Anterior cingulate cortex (tissue), 58 donors: Measurements from ENCODE around the gene TENM4.
"Not testable (repeated sequence)": the region's sequence is repeated elsewhere in the genome, so short reads cannot be mapped to it uniquely, and the experiment has no call there.

ENCODE experiments used
- DNase-seq, 58 donors: peaks; one replicate each; lab custom pipeline; 2025; lab: John Stamatoyannopoulos, UW

TENM4 gene

GRCh38 chr11:78841456-78842060, 599.3 kb downstream of the TENM4 start:
- DNase-seq: no peak

- DNase-seq: no peak
These were observed 600.2 kb downstream of the TENM4 start for GRCh38 chr11:78840623-78841022.

DNA sequence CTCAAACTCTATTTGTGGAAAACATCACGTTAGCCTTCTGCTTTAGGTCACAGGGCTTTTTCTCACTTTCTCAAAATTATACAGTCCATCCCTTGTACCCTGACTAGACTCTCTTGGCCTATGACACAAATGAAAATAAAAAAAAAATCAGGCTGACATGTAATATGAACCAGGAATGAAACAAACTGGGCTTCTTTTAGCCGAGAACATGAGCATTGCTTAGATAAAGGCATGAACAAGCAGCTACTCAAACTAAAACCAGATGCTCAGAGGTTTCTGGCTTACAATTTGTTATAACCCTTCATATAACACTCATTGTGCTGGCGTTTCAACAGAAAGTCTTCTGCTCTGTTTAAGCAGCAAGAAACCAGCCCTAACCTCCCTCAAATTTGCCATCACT, 600.6 kb downstream of the TENM4 start:
- DNase-seq: no peak

- no peak for DNase-seq
These were observed 602.4 kb downstream of the TENM4 start for GRCh38 chr11:78838417-78838816.

- no peak for DNase-seq
These were observed 605.2 kb downstream of the TENM4 start for GRCh38 chr11:78835646-78836045.

DNA sequence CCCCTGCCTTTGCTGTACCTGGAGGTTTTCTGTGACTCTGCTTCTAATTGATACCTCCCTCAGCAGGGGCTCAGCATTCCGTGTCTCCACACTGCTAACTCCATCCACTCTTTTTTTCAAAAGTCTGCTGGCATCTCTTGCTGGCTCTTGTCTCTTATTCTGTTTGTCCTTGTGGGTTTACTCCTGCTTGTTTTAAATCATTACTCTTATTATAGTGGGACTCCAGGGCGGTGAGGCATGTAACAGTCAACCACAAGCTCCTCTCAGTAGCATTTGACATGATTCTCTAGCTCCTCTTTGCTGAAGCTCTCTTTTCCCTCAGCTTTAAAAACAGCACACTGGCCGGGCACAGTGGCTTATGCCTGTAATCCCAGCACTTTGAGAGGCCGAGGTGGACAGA, 605.9 kb downstream of the TENM4 start:
- no peak for DNase-seq

DNA sequence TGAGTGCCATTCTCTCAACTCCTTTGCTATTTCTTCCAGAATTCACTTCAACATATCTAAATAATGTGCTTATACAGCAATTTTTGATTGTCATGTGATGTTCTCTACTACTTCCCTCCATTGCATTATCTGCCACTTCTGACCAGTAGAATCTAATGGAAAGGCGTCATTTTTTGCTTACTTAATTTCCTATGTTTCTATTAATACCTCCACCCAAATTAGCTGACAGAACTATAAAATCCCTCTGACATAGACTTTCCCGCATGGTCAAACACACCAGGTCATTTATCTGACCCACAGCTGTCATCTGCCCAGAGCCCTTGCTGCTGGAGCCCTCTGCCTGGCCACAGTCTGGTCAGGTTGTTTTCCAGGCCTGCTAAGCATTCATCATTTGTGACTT, 607.6 kb downstream of the TENM4 start:
- DNase-seq: no peak

GRCh38 chr11:78832226-78832947, 608.4 kb downstream of the TENM4 start:
- no peak for DNase-seq

DNA sequence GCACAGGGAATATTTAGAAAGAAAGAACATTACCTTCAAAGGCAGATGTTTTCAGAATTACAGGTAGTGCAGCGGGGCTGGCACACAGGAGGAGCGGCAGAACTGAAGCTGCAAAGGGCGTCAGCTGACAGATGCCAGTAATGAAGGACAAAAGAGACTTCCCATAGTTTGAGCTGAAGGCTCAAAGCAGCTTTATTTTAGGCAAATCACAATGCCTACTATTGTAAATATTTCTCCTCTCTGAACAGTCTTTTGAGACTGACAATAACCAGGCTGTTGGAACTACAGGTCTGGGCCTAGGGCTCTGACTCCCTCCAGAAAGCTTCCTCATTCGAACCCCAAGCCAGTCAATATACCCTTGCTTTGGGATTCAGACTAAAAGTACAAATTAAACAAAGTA, 609.3 kb downstream of the TENM4 start:
- DNase-seq: peak in 3 of 58 donors; percentile 18 to 24 (median 19)

GRCh38 chr11:78830277-78830819, 610.5 kb downstream of the TENM4 start:
- no peak for DNase-seq

DNA sequence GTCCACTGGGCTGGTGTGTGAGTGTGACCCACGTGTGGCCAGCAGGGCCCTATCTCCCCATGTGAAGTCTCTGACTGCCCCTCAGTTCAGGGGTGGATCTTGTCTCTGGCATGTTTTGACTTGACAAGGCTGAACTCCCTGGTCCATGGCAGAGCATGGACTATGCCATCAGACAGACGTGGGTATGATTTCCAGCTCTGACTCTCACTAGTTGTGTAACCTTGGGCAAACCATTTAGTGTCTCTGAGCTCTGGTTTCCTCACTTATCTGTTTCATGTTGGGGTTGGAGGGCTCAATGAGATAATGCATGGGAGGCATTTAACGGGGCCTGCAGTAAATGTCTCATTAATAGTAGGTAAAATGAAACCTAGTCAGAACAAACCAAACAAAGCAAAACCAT, 611.7 kb downstream of the TENM4 start:
- no peak for DNase-seq

DNA sequence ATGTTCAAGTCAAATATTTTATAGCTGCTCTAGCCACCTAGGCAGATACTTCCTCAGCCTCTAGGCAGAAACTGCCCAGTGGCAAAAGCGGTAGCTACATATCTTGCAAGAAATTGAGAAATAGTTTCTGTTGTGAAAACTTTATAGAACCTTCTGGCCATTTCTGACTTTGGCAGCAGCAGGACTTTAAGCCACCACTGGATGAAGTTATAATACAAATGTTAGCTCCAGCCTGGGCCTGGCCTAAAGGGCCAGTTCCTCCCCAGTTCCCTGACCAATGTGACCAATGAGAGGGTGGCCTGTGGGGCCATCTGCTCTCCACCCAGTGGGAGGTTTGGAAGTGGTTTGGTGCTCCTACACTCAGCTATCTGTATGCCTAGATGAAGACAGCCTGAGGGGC, 612.2 kb downstream of the TENM4 start:
- DNase-seq: no peak

DNA sequence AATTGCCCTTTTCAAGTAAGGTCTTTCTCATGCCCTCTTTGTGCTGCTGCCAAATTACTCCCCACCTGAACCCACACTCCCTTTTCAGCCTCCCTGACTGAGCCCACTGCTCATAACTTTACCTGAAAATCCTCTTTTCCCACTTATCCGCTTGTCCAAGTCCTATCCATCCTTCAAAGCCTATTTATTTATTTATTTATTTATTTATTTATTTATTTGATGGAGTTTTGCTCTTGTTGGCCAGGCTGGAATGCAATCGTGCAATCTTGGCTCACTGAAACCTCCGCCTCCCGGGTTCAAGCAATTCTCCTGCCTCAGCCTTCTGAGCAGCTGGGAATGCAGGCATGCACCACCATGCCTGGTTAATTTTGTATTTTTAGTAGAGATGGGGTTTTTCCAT, 613.5 kb downstream of the TENM4 start:
- DNase-seq: not testable (repeated sequence)

- DNase-seq: peak in 1 of 58 donors; percentile 21
These were observed 615.2 kb downstream of the TENM4 start for GRCh38 chr11:78825591-78826020.

- DNase-seq: no peak
These were observed 617.2 kb downstream of the TENM4 start for GRCh38 chr11:78823588-78823987.

DNA sequence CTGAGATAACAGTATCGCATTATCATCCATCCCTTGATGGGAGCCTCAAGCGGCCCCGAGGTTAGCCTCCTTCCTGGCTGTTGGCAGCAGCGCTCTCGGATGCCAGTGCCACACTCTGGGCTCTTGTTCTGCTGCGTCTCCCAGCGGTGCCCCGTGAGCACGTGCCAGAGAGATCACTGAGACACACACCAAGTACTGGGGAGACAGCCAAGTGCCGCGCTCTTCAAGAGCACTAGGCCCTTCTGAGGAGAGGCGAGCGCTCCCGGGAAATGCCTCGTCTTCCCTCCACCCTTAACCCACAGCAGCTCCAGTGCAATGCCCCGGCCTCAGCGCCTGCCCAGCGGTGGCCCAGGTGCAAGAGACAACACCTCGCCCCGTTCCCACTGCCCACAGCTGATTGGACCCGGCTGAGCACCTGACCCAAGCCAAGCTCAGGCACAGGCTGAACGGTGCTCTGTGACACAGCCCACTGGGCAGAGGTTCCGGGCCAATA, 617.9 kb downstream of the TENM4 start:
- DNase-seq: peak in 4 of 58 donors; percentile 14 to 24 (median 19)

GRCh38 chr11:78821371-78822306, 619.2 kb downstream of the TENM4 start:
- DNase-seq: no peak

- DNase-seq: peak in 12 of 58 donors; percentile 19 to 68 (median 27)
These were observed 620.1 kb downstream of the TENM4 start for GRCh38 chr11:78820741-78821140.

GRCh38 chr11:78818201-78818600, 622.6 kb downstream of the TENM4 start:
- no peak for DNase-seq

GRCh38 chr11:78815831-78816230, 625.0 kb downstream of the TENM4 start:
- DNase-seq: no peak
